SU-DHL-6 (cell line): Measurements from ENCODE around the gene CACNG4.

ENCODE experiments used
- H2AFZ ChIP-seq: fragments of 200-600 bp; sonication (generic); 2 replicates; pipeline ENCODE4 v1.6.1; 2014; ENCODE audit warnings: low read depth, mild to moderate bottlenecking, moderate library complexity, mixed read lengths, antibody characterized with exemption, low read length; ENCODE audit not compliant: severe bottlenecking
- H3F3A ChIP-seq: fragments of 200-600 bp; shearing (Covaris generic); 2 replicates; pipeline ENCODE4 v1.6.0; 2016; ENCODE audit warnings: antibody characterized with exemption, mild to moderate bottlenecking; ENCODE audit not compliant: insufficient read depth
- H3K27ac ChIP-seq: fragments of 200-600 bp; sonication (generic); 2 replicates; pipeline ENCODE4 v1.5.1; 2016; ENCODE audit warnings: low read depth, mild to moderate bottlenecking, low read length, moderate library complexity, mixed read lengths
- H3K27me3 ChIP-seq: fragments of 200-600 bp; sonication (generic), shearing (Covaris generic); 2 replicates; pipeline ENCODE4 v1.6.0; 2014; ENCODE audit warnings: mild to moderate bottlenecking, low read length
- H3K36me3 ChIP-seq: fragments of 200-600 bp; sonication (generic); 2 replicates; pipeline ENCODE4 v1.6.1; 2014; ENCODE audit warnings: mild to moderate bottlenecking, low read length, mixed read lengths
- H3K4me2 ChIP-seq: fragments of 300-600, 200-600 bp; shearing (Covaris generic), sonication (generic); 2 replicates; pipeline ENCODE4 v1.6.0; 2014; ENCODE audit warnings: low read length, low read depth, mild to moderate bottlenecking; ENCODE audit not compliant: poor library complexity, severe bottlenecking
- H3K4me3 ChIP-seq: fragments of 200-600 bp; sonication (generic); 2 replicates; pipeline ENCODE4 v1.5.1; 2014; ENCODE audit warnings: antibody characterized with exemption, low read length, mild to moderate bottlenecking, mixed read lengths; ENCODE audit not compliant: insufficient read depth, poor library complexity, severe bottlenecking
- H3K79me2 ChIP-seq: fragments of 200-600 bp; sonication (generic); 2 replicates; pipeline ENCODE4 v1.6.1; 2014; ENCODE audit warnings: mild to moderate bottlenecking, low read length, moderate library complexity; ENCODE audit not compliant: insufficient read depth
- H3K9ac ChIP-seq: fragments of 200-600 bp; sonication (generic); 2 replicates; pipeline ENCODE4 v1.7.0; 2014; ENCODE audit warnings: mild to moderate bottlenecking, low read length
- H3K9me2 ChIP-seq: fragments of 200-600 bp; sonication (generic); replicated peaks from 2 replicates; pipeline ENCODE4 v1.6.1; 2014; ENCODE audit warnings: low read length; ENCODE audit not compliant: insufficient read depth
- H3K9me3 ChIP-seq: fragments of 200-600 bp; sonication (generic); 2 replicates; pipeline ENCODE4 v1.6.1; 2014; ENCODE audit warnings: low read length, mixed read lengths; ENCODE audit not compliant: insufficient read depth
- H4K20me1 ChIP-seq: fragments of 200-600 bp; sonication (generic); 2 replicates; pipeline ENCODE4 v1.6.1; 2014; ENCODE audit warnings: low read depth, mild to moderate bottlenecking, antibody characterized with exemption, low read length, moderate library complexity, mixed read lengths
- CTCF ChIP-seq: fragments of 200-600 bp; sonication (generic); IDR thresholded peaks from one replicate; pipeline ENCODE4 v1.5.1; 2017; ENCODE audit warnings: antibody characterized with exemption, mild to moderate bottlenecking, low read length, moderate library complexity; ENCODE audit not compliant: insufficient read depth, poor library complexity, severe bottlenecking
- EZH2phosphoT487 ChIP-seq: fragments of 200-600 bp; sonication (generic), shearing (Covaris generic); conservative IDR thresholded peaks from 2 replicates; pipeline ENCODE4 v1.6.1; 2018; ENCODE audit warnings: mild to moderate bottlenecking, antibody characterized with exemption, low read length, moderate library complexity, mixed read lengths

The CACNG4 gene

GRCh38 chr17:66990047-66990446 is 25.5 kb downstream of the CACNG4 start:
- no peaks in the 10 kb centered on the region for H3K9me2 ChIP-seq
- no peak for TF ChIP-seq CTCF
- no peak for TF ChIP-seq EZH2phosphoT487
- no peak overlapping the region for H3K4me2 ChIP-seq
- H3K36me3 ChIP-seq, result no peaks in the 10 kb centered on the region
- no peaks in the 10 kb centered on the region for H4K20me1 ChIP-seq
- H3K27me3 ChIP-seq, result no peaks in the 10 kb centered on the region
- H3K4me3 ChIP-seq, result no peak overlapping the region
- H2AFZ ChIP-seq, result no peak overlapping the region
- H3K27ac ChIP-seq, result no peak overlapping the region
- H3K9me3 ChIP-seq, result no peaks in the 10 kb centered on the region
- H3K9ac ChIP-seq, result no peak overlapping the region
- H3F3A ChIP-seq, result no peaks in the 10 kb centered on the region
- H3K79me2 ChIP-seq, result no peaks in the 10 kb centered on the region

- no peak overlapping the region for H3K4me2 ChIP-seq
- H3K27me3 ChIP-seq, result no peaks in the 10 kb centered on the region
- no peaks in the 10 kb centered on the region for H3K9me2 ChIP-seq
- H3K27ac ChIP-seq, result no peak overlapping the region
- H3F3A ChIP-seq, result no peaks in the 10 kb centered on the region
- H4K20me1 ChIP-seq, result no peaks in the 10 kb centered on the region
- no peak overlapping the region for H3K9ac ChIP-seq
- H3K4me3 ChIP-seq, result no peak overlapping the region
- no peak overlapping the region for H2AFZ ChIP-seq
- no peaks in the 10 kb centered on the region for H3K79me2 ChIP-seq
- TF ChIP-seq CTCF (no peak), EZH2phosphoT487 (no peak)
- no peaks in the 10 kb centered on the region for H3K9me3 ChIP-seq
- no peaks in the 10 kb centered on the region for H3K36me3 ChIP-seq
These were observed 28.5 kb downstream of the CACNG4 start for GRCh38 chr17:66992911-66993442.

GRCh38 chr17:66994361-66994760 is 29.9 kb downstream of the CACNG4 start:
- H3F3A ChIP-seq, result no peaks in the 10 kb centered on the region

More at GRCh38 chr17:66994361-66994760, 29.9 kb downstream of the CACNG4 start:
- Histone ChIP-seq H4K20me1 (no peaks in the 10 kb centered on the region), H3K27ac (no peak overlapping the region), H2AFZ (no peak overlapping the region), H3K9me2 (no peaks in the 10 kb centered on the region), H3K9me3 (no peaks in the 10 kb centered on the region), H3K4me3 (no peak overlapping the region), H3K36me3 (no peaks in the 10 kb centered on the region), H3K4me2 (no peak overlapping the region), H3K79me2 (no peaks in the 10 kb centered on the region), H3K27me3 (no peaks in the 10 kb centered on the region), H3K9ac (no peak overlapping the region)
- TF ChIP-seq CTCF (no peak), EZH2phosphoT487 (no peak)
